Upper lobe of left lung (tissue), 4 donors: ENCODE results near the gene UBE3B.

Experiments
- POLR2A ChIP-seq, 4 donors: fragments of 450-650 bp; IDR thresholded peaks; one replicate each; pipeline ENCODE4 v1.5.1; 2016 to 2017; ENCODE audit warnings: antibody characterized with exemption in 4 of 4, mild to moderate bottlenecking in 2 of 4
- POLR2AphosphoS5 ChIP-seq, 2 donors: sonication (generic); formaldehyde crosslinking; IDR thresholded peaks; one replicate each; pipeline ENCODE4 v1.5.1; 2017; ENCODE audit warnings: antibody characterized with exemption in 2 of 2
- TF ChIP-seq, protein P1 (sequence below), 6 experiments: fragments of 450-650 bp in 4 of 6; fragments of 200-600 bp in 2 of 6; sonication (generic) in 2 of 6; IDR thresholded peaks; one replicate each; pipeline ENCODE4 v1.5.1; 2016 to 2019; ENCODE audit warnings: antibody characterized with exemption in 6 of 6

DNA sequence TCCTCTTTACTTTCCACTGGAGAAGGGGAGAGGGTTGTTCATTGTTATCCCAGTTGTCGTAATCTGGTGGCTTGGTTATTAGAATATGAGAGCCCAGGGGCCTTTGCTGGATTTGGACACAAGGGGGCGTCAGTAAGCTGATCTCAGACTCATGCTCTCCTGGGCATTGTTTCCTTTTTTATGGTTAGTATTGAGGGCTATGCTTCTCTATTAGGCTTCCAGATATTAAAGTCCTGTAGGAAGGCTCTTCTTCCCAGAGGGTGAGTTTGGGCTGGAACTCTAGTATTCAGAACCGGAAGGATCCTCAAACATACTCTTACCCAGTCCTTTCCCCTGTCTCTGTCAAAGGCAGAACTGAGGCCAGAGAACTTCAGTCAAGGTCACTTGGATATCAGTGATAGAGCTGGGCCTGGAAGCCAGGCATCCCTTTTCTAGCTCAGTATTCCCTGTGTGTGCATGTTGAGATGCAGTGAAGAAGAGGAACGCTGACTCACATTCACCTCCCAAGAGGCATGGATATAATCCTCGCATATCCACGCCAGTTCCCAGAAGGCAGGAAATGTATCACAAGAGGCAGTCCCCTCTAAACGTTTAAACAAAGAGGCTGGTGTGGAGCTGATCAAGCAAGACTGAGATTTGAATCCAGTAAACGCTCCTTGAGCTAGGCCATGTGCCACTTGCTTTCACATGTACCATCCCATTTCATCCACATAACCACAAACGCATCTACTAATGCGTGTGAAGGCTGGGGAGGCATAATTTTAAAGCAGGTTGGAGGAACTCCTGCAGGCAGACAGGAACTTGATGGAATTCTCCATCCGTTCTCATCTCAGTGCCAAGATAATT lies 41.6 kb downstream of the UBE3B start:
- TF ChIP-seq, protein P1, sequence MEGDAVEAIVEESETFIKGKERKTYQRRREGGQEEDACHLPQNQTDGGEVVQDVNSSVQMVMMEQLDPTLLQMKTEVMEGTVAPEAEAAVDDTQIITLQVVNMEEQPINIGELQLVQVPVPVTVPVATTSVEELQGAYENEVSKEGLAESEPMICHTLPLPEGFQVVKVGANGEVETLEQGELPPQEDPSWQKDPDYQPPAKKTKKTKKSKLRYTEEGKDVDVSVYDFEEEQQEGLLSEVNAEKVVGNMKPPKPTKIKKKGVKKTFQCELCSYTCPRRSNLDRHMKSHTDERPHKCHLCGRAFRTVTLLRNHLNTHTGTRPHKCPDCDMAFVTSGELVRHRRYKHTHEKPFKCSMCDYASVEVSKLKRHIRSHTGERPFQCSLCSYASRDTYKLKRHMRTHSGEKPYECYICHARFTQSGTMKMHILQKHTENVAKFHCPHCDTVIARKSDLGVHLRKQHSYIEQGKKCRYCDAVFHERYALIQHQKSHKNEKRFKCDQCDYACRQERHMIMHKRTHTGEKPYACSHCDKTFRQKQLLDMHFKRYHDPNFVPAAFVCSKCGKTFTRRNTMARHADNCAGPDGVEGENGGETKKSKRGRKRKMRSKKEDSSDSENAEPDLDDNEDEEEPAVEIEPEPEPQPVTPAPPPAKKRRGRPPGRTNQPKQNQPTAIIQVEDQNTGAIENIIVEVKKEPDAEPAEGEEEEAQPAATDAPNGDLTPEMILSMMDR (IDR thresholded peaks at IDR 0.05), result peak; percentile 35 to 74 (median 64)
- TF ChIP-seq POLR2A (IDR thresholded peaks at IDR 0.05) (no peak), POLR2AphosphoS5 (IDR thresholded peaks at IDR 0.05) (no peak)
